ENCODE data around the gene AGTR1.

AGTR1 gene

DNA sequence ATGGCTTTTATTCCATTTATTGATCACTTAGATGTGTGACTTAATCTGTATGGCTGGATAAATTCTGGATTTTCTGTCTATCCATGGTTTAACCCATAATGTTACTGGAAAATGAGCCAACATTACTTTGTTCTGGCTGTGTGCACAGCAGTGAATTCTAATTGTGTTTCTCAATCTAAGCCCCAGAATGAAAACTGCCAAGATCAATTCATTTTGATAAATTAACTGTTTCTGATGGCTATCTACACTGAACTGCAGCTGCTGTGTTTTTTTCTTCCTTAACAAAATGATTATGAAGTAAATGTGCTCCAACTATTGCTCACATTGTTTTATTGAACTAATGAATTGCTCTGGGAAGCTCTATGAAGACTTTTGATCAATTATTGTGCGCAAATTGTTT lies 94.2 kb downstream of the AGTR1 start:
- Histone ChIP-seq H3K9me3 (ENCODE audit: control insufficient read depth, insufficient read depth, low read length) (no peaks in the 10 kb centered on the region), H3K9ac (ENCODE audit: low read depth, low read length) (no peak overlapping the region), H3K36me3 (ENCODE audit: insufficient read depth, low read length) (no peaks in the 10 kb centered on the region), H3K4me1 (ENCODE audit: insufficient read depth, low read length) (peaks cover 8% of the 10 kb centered on the region; the same call in 1 of the 2 replicates)

DNA sequence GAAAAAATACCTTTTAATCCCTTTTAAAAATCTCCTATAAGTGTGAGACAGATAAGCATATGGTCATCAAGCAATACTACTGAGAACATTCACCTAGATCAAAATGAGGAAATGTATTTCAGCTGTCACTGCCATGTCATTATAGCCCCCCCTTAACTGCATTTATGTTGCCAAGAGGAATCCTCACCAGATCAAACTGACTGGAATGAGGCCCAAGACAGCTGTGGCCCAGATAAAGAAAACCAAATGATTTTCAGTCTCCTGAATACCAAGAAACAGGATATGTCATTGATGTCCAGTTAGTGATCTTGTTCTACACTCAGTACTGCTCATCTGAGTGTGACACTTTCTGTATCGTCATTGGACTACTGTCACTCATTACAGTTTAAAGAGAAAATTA lies 94.8 kb downstream of the AGTR1 start:
- no peak overlapping the region for H3K9ac ChIP-seq (ENCODE audit: low read depth, low read length)
- no peaks in the 10 kb centered on the region for H3K36me3 ChIP-seq (ENCODE audit: insufficient read depth, low read length)
- H3K4me1 ChIP-seq (ENCODE audit: insufficient read depth, low read length) = peaks cover 13% of the 10 kb centered on the region; the same call in 1 of the 2 replicates
- H3K9me3 ChIP-seq (ENCODE audit: control insufficient read depth, insufficient read depth, low read length) = no peaks in the 10 kb centered on the region

Data from ES-I3 (cell line).